CD14-positive monocyte (primary cell): ENCODE measurements around the gene CACNB2. TPM values are rescaled to one million over a fixed set of nuclear protein-coding genes. Genes with fewer than 3 reads are reported as not detected.

Experiments
- DNase-seq, 3 donors: peaks; one replicate each; pipeline ENCODE4 v3.0.0-alpha.2; 2011 to 2022
- H2AFZ ChIP-seq: 2 replicates; pipeline ENCODE4 v1.6.0; 2012; ENCODE audit warnings: mild to moderate bottlenecking, low read depth, low read length, inconsistent platforms; ENCODE audit not compliant: insufficient read depth, poor library complexity, severe bottlenecking
- H3K27ac ChIP-seq, 2 donors: 1 replicate in 1 of 2; 2 replicates in 1 of 2; pipeline ENCODE4 v1.5.1; 2012 to 2013; ENCODE audit warnings: low read length in 2 of 2, control low read depth in 1 of 2, inconsistent platforms in 1 of 2, low read depth in 1 of 2, mild to moderate bottlenecking in 1 of 2
- H3K27me3 ChIP-seq, 2 donors: one replicate each; pipeline versions ENCODE4 v1.6.0 to v1.6.1; 2011 to 2013; ENCODE audit warnings: low read length in 2 of 2; ENCODE audit not compliant: control insufficient read depth in 2 of 2, insufficient read depth in 2 of 2
- H3K36me3 ChIP-seq, 2 donors: replicated peaks in 1 of 2; 1 replicate in 1 of 2; 2 replicates in 1 of 2; pipeline versions ENCODE4 v1.5.1 to v1.6.1; 2012 to 2013; ENCODE audit warnings: low read length in 2 of 2, control low read depth in 1 of 2, inconsistent platforms in 1 of 2, mild to moderate bottlenecking in 1 of 2; ENCODE audit not compliant: insufficient read depth in 2 of 2, control insufficient read depth in 1 of 2
- H3K4me1 ChIP-seq, 2 donors: 1 replicate in 1 of 2; 2 replicates in 1 of 2; pipeline versions ENCODE4 v1.5.1 to v1.6.1; 2012 to 2013; ENCODE audit warnings: low read length in 2 of 2, control low read depth in 1 of 2, inconsistent platforms in 1 of 2, mild to moderate bottlenecking in 1 of 2, moderate library complexity in 1 of 2; ENCODE audit not compliant: insufficient read depth in 2 of 2, control insufficient read depth in 1 of 2
- H3K4me2 ChIP-seq: replicated peaks from 2 replicates; pipeline ENCODE3; 2012; ENCODE audit warnings: low read length, moderate library complexity, mild to moderate bottlenecking; ENCODE audit not compliant: poor library complexity, severe bottlenecking; ENCODE audit errors: extremely low read depth
- H3K4me3 ChIP-seq, 3 experiments: fragments of 200-600 bp in 1 of 3; sonication (generic) in 1 of 3; replicated peaks in 1 of 3; 1 replicate in 2 of 3; 2 replicates in 1 of 3; pipeline ENCODE4 v1.5.1; 2011 to 2013; ENCODE audit warnings: low read length in 3 of 3, mild to moderate bottlenecking in 3 of 3, control low read depth in 2 of 3, low read depth in 2 of 3, inconsistent platforms in 1 of 3, moderate library complexity in 1 of 3
- H3K79me2 ChIP-seq: 2 replicates; pipeline ENCODE4 v1.6.0; 2012; ENCODE audit warnings: mild to moderate bottlenecking, control low read depth, inconsistent platforms, low read length, moderate library complexity; ENCODE audit not compliant: insufficient read depth
- H3K9ac ChIP-seq: 2 replicates; pipeline ENCODE4 v1.6.0; 2017; ENCODE audit warnings: low read length, mild to moderate bottlenecking; ENCODE audit not compliant: insufficient read depth, poor library complexity, severe bottlenecking
- H3K9me3 ChIP-seq, 2 donors: replicated peaks in 1 of 2; 1 replicate in 1 of 2; 2 replicates in 1 of 2; pipeline versions ENCODE4 v1.5.1 to v1.6.1; 2012 to 2013; ENCODE audit warnings: low read length in 2 of 2, control low read depth in 1 of 2; ENCODE audit not compliant: control insufficient read depth in 1 of 2, insufficient read depth in 1 of 2
- H4K20me1 ChIP-seq: 2 replicates; pipeline ENCODE4 v1.6.0; 2012; ENCODE audit warnings: mild to moderate bottlenecking, low read length, control low read depth, moderate library complexity; ENCODE audit not compliant: insufficient read depth
- H3K27ac Mint-ChIP-seq, 7 donors: one replicate each; pipeline ENCODE4 v1.8.0; 2020; ENCODE audit warnings: mild to moderate bottlenecking in 7 of 7, mixed read lengths in 7 of 7, moderate library complexity in 6 of 7, inconsistent platforms in 2 of 7
- H3K27me3 Mint-ChIP-seq, 3 donors: one replicate each; pipeline ENCODE4 v1.8.0; 2021 to 2022; ENCODE audit warnings: low read depth in 3 of 3, mild to moderate bottlenecking in 3 of 3, mixed read lengths in 3 of 3, moderate library complexity in 3 of 3, inconsistent platforms in 1 of 3
- H3K36me3 Mint-ChIP-seq, 2 donors: one replicate each; pipeline ENCODE4 v1.8.0; 2020; ENCODE audit warnings: mixed read lengths in 2 of 2, inconsistent platforms in 1 of 2, mild to moderate bottlenecking in 1 of 2
- H3K4me1 Mint-ChIP-seq: one replicate; pipeline ENCODE4 v1.8.0; 2020; ENCODE audit warnings: mild to moderate bottlenecking, mixed read lengths
- H3K4me3 Mint-ChIP-seq, 2 donors: one replicate each; pipeline ENCODE4 v1.8.0; 2020; ENCODE audit warnings: mild to moderate bottlenecking in 2 of 2, mixed read lengths in 2 of 2, moderate library complexity in 1 of 2
- H3K9me3 Mint-ChIP-seq, 7 donors: one replicate each; pipeline ENCODE4 v1.8.0; 2020 to 2022; ENCODE audit warnings: mixed read lengths in 7 of 7, mild to moderate bottlenecking in 6 of 7, moderate library complexity in 6 of 7, inconsistent platforms in 2 of 7
- WGBS: methylation state at CpG from one replicate; pipeline ENCODE4 v1.1.5; 2013; ENCODE audit warnings: missing lambda C conversion rate; ENCODE audit not compliant: insufficient coverage; 5-methylcytosine and 5-hydroxymethylcytosine counted together
- intact Hi-C, 2 donors: fragments of 100-400 bp; cut with micrococcal nuclease; formaldehyde crosslinking; loops; one replicate each; pipeline versions ENCODE4 v1.15.0 to v1.15.1; 2023
- polyA plus RNA-seq, 3 donors: library from polyadenylated mRNA; depleted of rRNA in 1 of 3; unstranded in 2 of 3; stranded (reverse) in 1 of 3; fragments of 300-500 nt in 2 of 3; fragments of >200 nt in 1 of 3; fragmentation: Illumina TruSeq in 2 of 3; gene quantifications; 1 replicate in 2 of 3; 2 replicates in 1 of 3; pipeline ENCODE4 v1.2.3, GENCODE V29; 2012 to 2021
- TF ChIP-seq, protein P1 (sequence below): fragments of 200-600 bp; IDR thresholded peaks from one replicate; pipeline ENCODE4 v1.8.0; 2022; ENCODE audit warnings: antibody characterized with exemption, mild to moderate bottlenecking

The CACNB2 gene
- polyA plus RNA-seq, 3 donors: 0.05 TPM; not detected in 2

DNA sequence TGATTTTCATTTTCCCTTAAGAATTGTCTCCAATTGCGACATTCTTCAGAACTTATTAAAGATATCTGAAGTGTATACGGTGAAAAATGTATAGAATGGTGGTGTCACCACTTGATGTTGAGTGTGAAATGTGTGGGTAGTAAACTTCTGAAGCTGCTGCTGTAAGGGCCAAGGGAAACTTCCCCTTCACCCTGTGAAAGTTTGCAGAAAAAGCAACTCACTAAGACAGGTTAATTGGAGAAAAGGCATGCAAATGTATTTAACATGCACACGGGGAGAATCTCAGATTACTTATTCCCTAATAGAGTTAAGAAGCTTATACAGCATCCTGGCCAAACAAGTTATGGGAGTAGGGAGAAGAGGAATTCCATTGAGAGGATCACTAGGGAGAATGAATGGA is 338.1 kb downstream of the CACNB2 start:
- no peak overlapping the region for H3K4me2 ChIP-seq
- H3K36me3 Mint-ChIP-seq: no peaks in the 10 kb centered on the region
- TF ChIP-seq, protein P1, sequence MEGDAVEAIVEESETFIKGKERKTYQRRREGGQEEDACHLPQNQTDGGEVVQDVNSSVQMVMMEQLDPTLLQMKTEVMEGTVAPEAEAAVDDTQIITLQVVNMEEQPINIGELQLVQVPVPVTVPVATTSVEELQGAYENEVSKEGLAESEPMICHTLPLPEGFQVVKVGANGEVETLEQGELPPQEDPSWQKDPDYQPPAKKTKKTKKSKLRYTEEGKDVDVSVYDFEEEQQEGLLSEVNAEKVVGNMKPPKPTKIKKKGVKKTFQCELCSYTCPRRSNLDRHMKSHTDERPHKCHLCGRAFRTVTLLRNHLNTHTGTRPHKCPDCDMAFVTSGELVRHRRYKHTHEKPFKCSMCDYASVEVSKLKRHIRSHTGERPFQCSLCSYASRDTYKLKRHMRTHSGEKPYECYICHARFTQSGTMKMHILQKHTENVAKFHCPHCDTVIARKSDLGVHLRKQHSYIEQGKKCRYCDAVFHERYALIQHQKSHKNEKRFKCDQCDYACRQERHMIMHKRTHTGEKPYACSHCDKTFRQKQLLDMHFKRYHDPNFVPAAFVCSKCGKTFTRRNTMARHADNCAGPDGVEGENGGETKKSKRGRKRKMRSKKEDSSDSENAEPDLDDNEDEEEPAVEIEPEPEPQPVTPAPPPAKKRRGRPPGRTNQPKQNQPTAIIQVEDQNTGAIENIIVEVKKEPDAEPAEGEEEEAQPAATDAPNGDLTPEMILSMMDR: no peak
- peaks cover 0 to 10% (median 5%) of the 10 kb centered on the region in 7 donors for H3K9me3 Mint-ChIP-seq
- H3K4me1 Mint-ChIP-seq: no peaks in the 10 kb centered on the region
- no peak overlapping the region for H2AFZ ChIP-seq
- H3K9ac ChIP-seq: no peak overlapping the region
- peaks cover 0 to 3% (median 0%) of the 10 kb centered on the region in 3 donors for H3K27me3 Mint-ChIP-seq
- no peak overlapping the region for H3K27ac Mint-ChIP-seq
- H3K27ac ChIP-seq: no peak overlapping the region
- no peaks in the 10 kb centered on the region for H3K36me3 ChIP-seq
- intact Hi-C loops: no loop called here
- no peak overlapping the region for H3K4me3 Mint-ChIP-seq
- no peaks in the 10 kb centered on the region for H3K27me3 ChIP-seq
- no CpG with 5 or more reads among the region's 3 CpGs for WGBS
- H3K79me2 ChIP-seq: no peaks in the 10 kb centered on the region
- no peaks in the 10 kb centered on the region for H3K9me3 ChIP-seq
- H3K4me3 ChIP-seq: no peak overlapping the region
- H3K4me1 ChIP-seq: no peaks in the 10 kb centered on the region
- no peak for DNase-seq
- no peaks in the 10 kb centered on the region for H4K20me1 ChIP-seq

DNA sequence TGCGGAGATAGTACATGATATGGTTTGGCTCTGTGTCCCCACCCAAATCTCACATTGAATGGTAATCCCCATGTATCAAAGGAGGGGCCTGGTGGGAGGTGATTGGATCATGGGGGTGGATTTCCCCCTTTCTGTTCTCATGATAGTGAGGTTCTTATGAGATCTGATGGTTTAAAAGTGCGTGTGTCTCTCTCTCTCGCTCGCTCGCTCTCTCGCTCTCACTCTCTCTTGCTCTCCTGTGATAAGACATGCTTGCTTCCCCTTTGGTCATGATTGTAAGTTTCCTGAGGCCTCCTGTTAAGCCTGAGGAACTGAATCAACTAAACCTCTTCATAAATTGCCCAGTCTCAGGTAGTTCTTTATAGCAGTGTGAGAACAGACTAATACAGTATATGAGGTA is 339.3 kb downstream of the CACNB2 start:
- no CpG with 5 or more reads among the region's 6 CpGs for WGBS
- H3K27ac ChIP-seq: no peak overlapping the region
- no peak for DNase-seq
- no peaks in the 10 kb centered on the region for H3K36me3 Mint-ChIP-seq
- H3K36me3 ChIP-seq: no peaks in the 10 kb centered on the region
- no peaks in the 10 kb centered on the region for H3K4me1 Mint-ChIP-seq
- no peaks in the 10 kb centered on the region for H3K4me1 ChIP-seq
- TF ChIP-seq, protein P1: no peak
- no peak overlapping the region for H2AFZ ChIP-seq
- H3K9ac ChIP-seq: no peak overlapping the region
- peaks cover 0 to 10% (median 5%) of the 10 kb centered on the region in 7 donors for H3K9me3 Mint-ChIP-seq
- H3K9me3 ChIP-seq: no peaks in the 10 kb centered on the region
- no peaks in the 10 kb centered on the region for H4K20me1 ChIP-seq
- no peak overlapping the region for H3K4me2 ChIP-seq
- H3K79me2 ChIP-seq: no peaks in the 10 kb centered on the region
- H3K27me3 Mint-ChIP-seq: peaks cover 0 to 3% (median 0%) of the 10 kb centered on the region in 3 donors
- no peak overlapping the region for H3K4me3 Mint-ChIP-seq
- H3K27ac Mint-ChIP-seq: no peak overlapping the region
- H3K4me3 ChIP-seq: no peak overlapping the region
- intact Hi-C loops: no loop called here
- no peaks in the 10 kb centered on the region for H3K27me3 ChIP-seq
